K562 (cell line): ENCODE data around the gene KLHL30. TPM values are rescaled to one million over a fixed set of nuclear protein-coding genes. Genes with fewer than 3 reads are reported as not detected.

Experiments used
- ATAC-seq: fragments of 200-7000 bp; cut with Tn5 transposase; 3 replicates; pipeline ENCODE4 v1.9.1; 2020; ENCODE audit warnings: moderate library complexity
- BruUV-seq: library from RNA; stranded (reverse); fragments of 400-500 nt; replicated peaks from 2 replicates; lab custom pipeline; 2021; lab: Mats Ljungman, UMichigan
- CTCF ChIA-PET: fragments of 300-600 bp; formaldehyde crosslinking; extraction: SDS; loops from one replicate; lab custom pipeline; 2021; ENCODE audit warnings: low intra/inter-chr PET ratio; lab: Yijun Ruan, JAX
- POLR2A ChIA-PET: fragments of 300-600, 350-650 bp; sonication (Branson Sonifier 250); formaldehyde crosslinking; extraction: SDS; loops from one replicate; lab custom pipeline; 2021; ENCODE audit warnings: antibody characterized with exemption, inconsistent platforms; lab: Yijun Ruan, JAX
- DNase-seq, 4 experiments: peaks; one replicate each; pipeline versions ENCODE4 v3.0.0 to v3.0.0-alpha.2; 2011 to 2018; ENCODE audit warnings: low spot score in 3 of 4, mixed read lengths in 3 of 4; ENCODE audit errors: extremely low read depth in 1 of 4
- FAIRE-seq: peaks from 2 replicates; lab custom pipeline; 2011; peaks lifted over from hg19 to GRCh38; lab: Jason Lieb, UNC
- H2AFZ ChIP-seq: 2 replicates; pipeline ENCODE4 v1.6.0; 2011; ENCODE audit warnings: low read depth, low read length, control low read depth, inconsistent platforms
- H3K27ac ChIP-seq: fragments of 200-600 bp; 3 replicates; pipeline ENCODE4 v1.8.0; 2011; ENCODE audit warnings: low read depth, mild to moderate bottlenecking, control low read depth, inconsistent platforms, low read length, moderate library complexity, mixed read lengths; ENCODE audit errors: extremely low read depth
- H3K27me3 ChIP-seq, 2 experiments: fragments of 300-600 bp in 1 of 2; 2 replicates in 1 of 2; 3 replicates in 1 of 2; pipeline versions ENCODE4 v1.6.0 to v1.8.0; 2011; ENCODE audit warnings: inconsistent platforms in 2 of 2, low read length in 2 of 2, mild to moderate bottlenecking in 1 of 2, mixed read lengths in 1 of 2, moderate library complexity in 1 of 2; ENCODE audit not compliant: control insufficient read depth in 2 of 2, insufficient read depth in 2 of 2
- H3K36me3 ChIP-seq: fragments of 300-600 bp; 3 replicates; pipeline ENCODE4 v1.8.0; 2011; ENCODE audit warnings: mild to moderate bottlenecking, low read length, inconsistent platforms; ENCODE audit not compliant: control insufficient read depth, insufficient read depth
- H3K4me1 ChIP-seq, 2 experiments: fragments of 200-600 bp in 1 of 2; replicated peaks in 1 of 2; 2 replicates in 1 of 2; 3 replicates in 1 of 2; pipeline versions ENCODE4 v1.5.1 to v1.8.0; 2011; ENCODE audit warnings: inconsistent platforms in 2 of 2, low read length in 2 of 2, mild to moderate bottlenecking in 1 of 2, mixed read lengths in 1 of 2, moderate library complexity in 1 of 2; ENCODE audit not compliant: control insufficient read depth in 2 of 2, insufficient read depth in 2 of 2
- H3K4me2 ChIP-seq: 2 replicates; pipeline ENCODE4 v1.6.1; 2011; ENCODE audit warnings: low read length, control low read depth, inconsistent platforms, mixed read lengths; ENCODE audit not compliant: insufficient read depth
- H3K4me3 ChIP-seq: fragments of 200-600 bp; sonication (generic), shearing (Covaris generic); 2 replicates; pipeline ENCODE4 v1.5.1; 2016; ENCODE audit warnings: control low read depth, inconsistent platforms
- H3K79me2 ChIP-seq: fragments of 200-600 bp; 3 replicates; pipeline ENCODE4 v1.8.0; 2011; ENCODE audit warnings: low read length, inconsistent platforms; ENCODE audit not compliant: control insufficient read depth, insufficient read depth
- H3K9ac ChIP-seq, 2 experiments: 2 replicates each; pipeline versions ENCODE4 v1.6.0 to v1.6.1; 2011; ENCODE audit warnings: low read depth in 2 of 2, low read length in 2 of 2, control low read depth in 1 of 2, inconsistent platforms in 1 of 2, mild to moderate bottlenecking in 1 of 2, mixed read lengths in 1 of 2; ENCODE audit not compliant: insufficient read depth in 1 of 2
- H3K9me1 ChIP-seq: one replicate; pipeline ENCODE4 v1.6.0; 2011; ENCODE audit warnings: inconsistent platforms, mild to moderate bottlenecking, low read length, moderate library complexity; ENCODE audit not compliant: control insufficient read depth, insufficient read depth
- H3K9me3 ChIP-seq: replicated peaks from 2 replicates; pipeline ENCODE4 v1.5.1; 2011; ENCODE audit warnings: low read depth, low read length, inconsistent platforms; ENCODE audit not compliant: control insufficient read depth, insufficient read depth
- H4K20me1 ChIP-seq: replicated peaks from 2 replicates; pipeline ENCODE4 v1.6.1; 2011; ENCODE audit warnings: low read length, inconsistent platforms, mixed read lengths; ENCODE audit not compliant: control insufficient read depth, insufficient read depth
- CBX1 ChIP-seq: sonication (generic); IDR thresholded peaks from 2 replicates; pipeline ENCODE4 v1.6.1; 2016; ENCODE audit warnings: antibody characterized with exemption, low read depth, mild to moderate bottlenecking
- EZH2 ChIP-seq: IDR thresholded peaks from 2 replicates; pipeline ENCODE4 v1.6.1; 2012; ENCODE audit warnings: low read depth, mild to moderate bottlenecking, inconsistent platforms, low read length, borderline replicate concordance
- FOS ChIP-seq: IDR thresholded peaks from 3 replicates; pipeline ENCODE4 v1.6.1; 2011; ENCODE audit not compliant: insufficient read length; ENCODE audit errors: extremely low read depth
- HOXB6 ChIP-seq: fragments of 250-450 bp; sonication (Bioruptor Pico); IDR thresholded peaks from 2 replicates; pipeline ENCODE4 v1.5.1; 2022; ENCODE audit warnings: mild to moderate bottlenecking, borderline replicate concordance
- MAZ ChIP-seq, 2 experiments: fragments of 450-650 bp in 1 of 2; sonication (generic) in 1 of 2; formaldehyde crosslinking; IDR thresholded peaks in 1 of 2; conservative IDR thresholded peaks in 1 of 2; 2 replicates each; pipeline versions ENCODE4 v1.4.0 to v1.5.0; 2020; ENCODE audit warnings: mild to moderate bottlenecking in 1 of 2, missing genetic modification reagents in 1 of 2
- MXI1 ChIP-seq: IDR thresholded peaks from 2 replicates; pipeline ENCODE4 v1.6.1; 2011; ENCODE audit warnings: low read depth, mild to moderate bottlenecking, improper control_type of control experiment, low read length
- OTX1 ChIP-seq: fragments of 450-650 bp; formaldehyde crosslinking; IDR thresholded peaks from 2 replicates; pipeline ENCODE4 v1.4.0; 2022; ENCODE audit warnings: mild to moderate bottlenecking
- RAD21 ChIP-seq, 2 experiments: fragments of 250-450 bp in 1 of 2; fragments of 450-650 bp in 1 of 2; sonication (Bioruptor Pico) in 1 of 2; formaldehyde crosslinking in 1 of 2; IDR thresholded peaks in 1 of 2; conservative IDR thresholded peaks in 1 of 2; 2 replicates each; pipeline versions ENCODE4 v1.4.0 to v1.8.0; 2020 to 2022; ENCODE audit warnings: mild to moderate bottlenecking in 2 of 2, moderate library complexity in 1 of 2
- RBM17 ChIP-seq: fragments of 200-400 bp; formaldehyde crosslinking; IDR thresholded peaks from 2 replicates; pipeline ENCODE4 v1.6.1; 2017; ENCODE audit warnings: low read depth, mild to moderate bottlenecking, low read length, borderline replicate concordance
- SMC3 ChIP-seq: conservative IDR thresholded peaks from 2 replicates; pipeline ENCODE4 v1.6.1; 2011; ENCODE audit warnings: low read depth, low read length, improper control_type of control experiment; ENCODE audit not compliant: insufficient read depth
- WGBS: fragments of 100-300 bp; shearing (Covaris generic); methylation state at CpG from one replicate; pipeline ENCODE4 v1.1.6; 2016; ENCODE audit warnings: low coverage, mixed read lengths; ENCODE audit not compliant: insufficient coverage; ENCODE audit errors: missing lambda C conversion rate; 5-methylcytosine and 5-hydroxymethylcytosine counted together
- in situ Hi-C: fragments of 300-500 bp; cut with MboI; formaldehyde crosslinking; loops from 4 replicates; pipeline ENCODE4 v1.15.0; 2018; ENCODE audit warnings: inconsistent platforms, mixed read lengths
- intact Hi-C: fragments of 100-400 bp; cut with micrococcal nuclease; formaldehyde crosslinking; loops from 2 replicates; pipeline ENCODE4 v1.14.2; 2022
- polyA plus RNA-seq, 8 experiments: library from polyadenylated mRNA; depleted of rRNA in 4 of 8; stranded (reverse) in 5 of 8; unstranded in 3 of 8; fragments of >200 nt; fragmentation: Nextera tagmentation in 2 of 8; fragmentation: Illumina TruSeq in 1 of 8; extraction: Ambion mirVana in 2 of 8; extraction: Trizol in 1 of 8; gene quantifications; 2 replicates each; pipeline versions ENCODE4 v1.2.1 to v1.2.3, GENCODE V29; 2011 to 2014; ENCODE audit warnings: inconsistent platforms in 1 of 8, missing spikeins in 1 of 8
- total RNA-seq, 7 experiments: library from RNA; depleted of rRNA in 6 of 7; stranded (reverse); fragments of >200 nt in 6 of 7; fragmentation: Illumina TruSeq in 2 of 7; extraction: Trizol in 2 of 7; gene quantifications; 2 replicates each; pipeline versions ENCODE4 v1.2.1 to v1.2.3, GENCODE V29; 2011 to 2021; ENCODE audit warnings: low replicate concordance in 1 of 7
- TF ChIP-seq, protein P1 (sequence below): sonication (generic); formaldehyde crosslinking; IDR thresholded peaks from 2 replicates; pipeline ENCODE4 v1.8.1; 2023; ENCODE audit warnings: mild to moderate bottlenecking, missing genetic modification reagents
- TF ChIP-seq, protein P2 (sequence below): fragments of 450-650 bp; IDR thresholded peaks from 2 replicates; pipeline ENCODE4 v1.7.1; 2018; ENCODE audit warnings: mild to moderate bottlenecking, low read depth; ENCODE audit not compliant: partially characterized antibody
- TF ChIP-seq, protein P3 (sequence below), 3 experiments: IDR thresholded peaks in 2 of 3; conservative IDR thresholded peaks in 1 of 3; 2 replicates each; pipeline ENCODE4 v1.5.1; 2011 to 2012; ENCODE audit warnings: low read length in 3 of 3, mild to moderate bottlenecking in 3 of 3, control low read depth in 2 of 3, improper control_type of control experiment in 1 of 3, inconsistent platforms in 1 of 3, low read depth in 1 of 3, mixed read lengths in 1 of 3, moderate library complexity in 1 of 3; ENCODE audit not compliant: insufficient read depth in 2 of 3

KLHL30 gene
- total and polyA plus RNA-seq, 9 of the 15 experiments (the other 6 are each of a cell fraction or from before 2014, with no cell fraction given): 0.04 TPM; not detected in 8

DNA sequence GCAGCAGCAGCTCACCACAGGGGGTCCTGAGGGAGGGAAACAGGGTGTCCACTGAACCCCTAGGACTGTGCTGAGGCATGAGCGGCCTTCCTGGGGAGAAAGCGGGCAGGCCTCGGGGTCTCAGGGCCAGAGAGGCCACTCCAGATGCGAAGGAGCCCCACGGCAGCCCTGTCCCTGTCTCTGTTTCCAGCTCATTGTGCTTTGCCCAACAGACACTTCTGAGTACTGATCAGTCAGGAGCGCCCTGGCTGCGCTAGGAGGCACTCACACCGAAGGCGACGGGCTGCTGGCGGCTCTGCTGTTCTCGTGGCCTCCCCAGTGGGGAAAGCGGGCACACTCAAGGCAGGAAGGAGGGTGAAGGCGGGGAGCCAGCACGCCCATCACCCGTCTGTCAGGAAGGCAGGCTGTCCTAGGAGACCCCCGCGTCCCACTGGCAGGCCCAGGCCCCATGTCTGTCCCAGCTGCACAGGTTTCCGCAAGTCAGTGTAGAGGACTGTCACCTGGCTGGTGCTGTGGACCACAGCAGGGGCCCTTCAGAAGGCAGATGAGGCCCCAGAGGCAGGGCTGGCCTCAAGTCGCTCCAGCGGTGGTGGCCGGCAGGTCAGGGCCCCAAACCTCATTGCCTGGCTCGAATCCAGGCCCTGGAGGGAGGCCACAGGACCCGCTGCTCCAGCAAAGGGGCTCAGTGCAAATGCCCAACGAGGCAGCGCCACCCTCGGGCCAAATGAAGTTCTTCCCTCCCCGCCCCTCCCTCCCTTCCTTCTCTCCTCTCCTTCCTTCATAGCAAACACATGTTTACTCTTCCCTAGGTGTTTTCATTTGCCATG is 31.6 kb upstream of the KLHL30 start:
- Histone ChIP-seq H4K20me1 (no peaks in the 10 kb centered on the region), H3K4me1 (peaks cover 4 to 40% of the 10 kb centered on the region in 2 experiments; a peak in 3 of 5 replicates), H3K27ac (no peak overlapping the region), H3K79me2 (no peaks in the 10 kb centered on the region), H3K4me2 (peak overlapping the region; percentile 48), H3K9ac (peak overlapping the region in 1 of 2 experiments; percentile 26; a peak in 2 of 4 replicates), H3K9me3 (no peaks in the 10 kb centered on the region), H3K9me1 (no peaks in the 10 kb centered on the region), H3K4me3 (no peak overlapping the region), H2AFZ (peak overlapping the region; percentile 88), H3K36me3 (no peaks in the 10 kb centered on the region), H3K27me3 (no peaks in the 10 kb centered on the region)
- FAIRE-seq: no peak
- intact Hi-C loops (loop anchor here (2.0 to 5.0 kb wide), 2 partner anchors 138 to 185 kb away; no protein-coding TSS in a partner anchor), in situ Hi-C loops (loop anchor here (10.0 kb wide), 1 partner anchor 252 kb away; the partner anchor contains the start of gene RAMP1)
- 78% methylated on average over 13 of the region's 28 CpGs for WGBS
- ChIA-PET CTCF (interaction anchor here (0.7 to 1.8 kb wide), 2 partner anchors 184 to 249 kb away, joined by 3 to 5 read pairs; no protein-coding TSS in a partner anchor), POLR2A (no interaction called here)
- peak; percentile 78 for ATAC-seq
- peak; percentile 63 to 75 (median 71) for DNase-seq
- no TSS peak for BruUV-seq
- TF ChIP-seq OTX1 (CRISPR knock-in tag) (no peak), RBM17 (no peak), CBX1 (no peak), EZH2 (no peak), HOXB6 (CRISPR knock-in tag) (no peak), MAZ (CRISPR knock-in tag; conservative IDR thresholded peaks at IDR 0.05 in 1 of 2, IDR thresholded peaks at IDR 0.05 in 1 of 2) (peak in 1 of 2 experiments; percentile 80; a peak in 2 of 4 replicates), FOS (no peak), SMC3 (peak; percentile 42; the same call in 1 of the 2 replicates), RAD21 (CRISPR knock-in tag; conservative IDR thresholded peaks at IDR 0.05 in 1 of 2, IDR thresholded peaks at IDR 0.05 in 1 of 2) (peak; percentile 38 to 63; a peak in 3 of 4 replicates), MXI1 (no peak)
- TF ChIP-seq, protein P1, sequence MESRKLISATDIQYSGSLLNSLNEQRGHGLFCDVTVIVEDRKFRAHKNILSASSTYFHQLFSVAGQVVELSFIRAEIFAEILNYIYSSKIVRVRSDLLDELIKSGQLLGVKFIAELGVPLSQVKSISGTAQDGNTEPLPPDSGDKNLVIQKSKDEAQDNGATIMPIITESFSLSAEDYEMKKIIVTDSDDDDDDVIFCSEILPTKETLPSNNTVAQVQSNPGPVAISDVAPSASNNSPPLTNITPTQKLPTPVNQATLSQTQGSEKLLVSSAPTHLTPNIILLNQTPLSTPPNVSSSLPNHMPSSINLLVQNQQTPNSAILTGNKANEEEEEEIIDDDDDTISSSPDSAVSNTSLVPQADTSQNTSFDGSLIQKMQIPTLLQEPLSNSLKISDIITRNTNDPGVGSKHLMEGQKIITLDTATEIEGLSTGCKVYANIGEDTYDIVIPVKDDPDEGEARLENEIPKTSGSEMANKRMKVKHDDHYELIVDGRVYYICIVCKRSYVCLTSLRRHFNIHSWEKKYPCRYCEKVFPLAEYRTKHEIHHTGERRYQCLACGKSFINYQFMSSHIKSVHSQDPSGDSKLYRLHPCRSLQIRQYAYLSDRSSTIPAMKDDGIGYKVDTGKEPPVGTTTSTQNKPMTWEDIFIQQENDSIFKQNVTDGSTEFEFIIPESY (CRISPR knock-in tag): peak; percentile 72
- TF ChIP-seq, protein P2, sequence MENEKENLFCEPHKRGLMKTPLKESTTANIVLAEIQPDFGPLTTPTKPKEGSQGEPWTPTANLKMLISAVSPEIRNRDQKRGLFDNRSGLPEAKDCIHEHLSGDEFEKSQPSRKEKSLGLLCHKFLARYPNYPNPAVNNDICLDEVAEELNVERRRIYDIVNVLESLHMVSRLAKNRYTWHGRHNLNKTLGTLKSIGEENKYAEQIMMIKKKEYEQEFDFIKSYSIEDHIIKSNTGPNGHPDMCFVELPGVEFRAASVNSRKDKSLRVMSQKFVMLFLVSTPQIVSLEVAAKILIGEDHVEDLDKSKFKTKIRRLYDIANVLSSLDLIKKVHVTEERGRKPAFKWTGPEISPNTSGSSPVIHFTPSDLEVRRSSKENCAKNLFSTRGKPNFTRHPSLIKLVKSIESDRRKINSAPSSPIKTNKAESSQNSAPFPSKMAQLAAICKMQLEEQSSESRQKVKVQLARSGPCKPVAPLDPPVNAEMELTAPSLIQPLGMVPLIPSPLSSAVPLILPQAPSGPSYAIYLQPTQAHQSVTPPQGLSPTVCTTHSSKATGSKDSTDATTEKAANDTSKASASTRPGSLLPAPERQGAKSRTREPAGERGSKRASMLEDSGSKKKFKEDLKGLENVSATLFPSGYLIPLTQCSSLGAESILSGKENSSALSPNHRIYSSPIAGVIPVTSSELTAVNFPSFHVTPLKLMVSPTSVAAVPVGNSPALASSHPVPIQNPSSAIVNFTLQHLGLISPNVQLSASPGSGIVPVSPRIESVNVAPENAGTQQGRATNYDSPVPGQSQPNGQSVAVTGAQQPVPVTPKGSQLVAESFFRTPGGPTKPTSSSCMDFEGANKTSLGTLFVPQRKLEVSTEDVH: no peak
- TF ChIP-seq, protein P3, sequence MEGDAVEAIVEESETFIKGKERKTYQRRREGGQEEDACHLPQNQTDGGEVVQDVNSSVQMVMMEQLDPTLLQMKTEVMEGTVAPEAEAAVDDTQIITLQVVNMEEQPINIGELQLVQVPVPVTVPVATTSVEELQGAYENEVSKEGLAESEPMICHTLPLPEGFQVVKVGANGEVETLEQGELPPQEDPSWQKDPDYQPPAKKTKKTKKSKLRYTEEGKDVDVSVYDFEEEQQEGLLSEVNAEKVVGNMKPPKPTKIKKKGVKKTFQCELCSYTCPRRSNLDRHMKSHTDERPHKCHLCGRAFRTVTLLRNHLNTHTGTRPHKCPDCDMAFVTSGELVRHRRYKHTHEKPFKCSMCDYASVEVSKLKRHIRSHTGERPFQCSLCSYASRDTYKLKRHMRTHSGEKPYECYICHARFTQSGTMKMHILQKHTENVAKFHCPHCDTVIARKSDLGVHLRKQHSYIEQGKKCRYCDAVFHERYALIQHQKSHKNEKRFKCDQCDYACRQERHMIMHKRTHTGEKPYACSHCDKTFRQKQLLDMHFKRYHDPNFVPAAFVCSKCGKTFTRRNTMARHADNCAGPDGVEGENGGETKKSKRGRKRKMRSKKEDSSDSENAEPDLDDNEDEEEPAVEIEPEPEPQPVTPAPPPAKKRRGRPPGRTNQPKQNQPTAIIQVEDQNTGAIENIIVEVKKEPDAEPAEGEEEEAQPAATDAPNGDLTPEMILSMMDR (IDR thresholded peaks at IDR 0.05 in 2 of 3, conservative IDR thresholded peaks at IDR 0.05 in 1 of 3; ENCODE audit: insufficient read depth in 2 of 3, low read depth in 1 of 3, low read length in 3 of 3): peak; percentile 51 to 65 (median 54); a peak in 5 of 6 replicates
